ENCODE data around the gene SIPA1L3. TPM values are rescaled to one million over a fixed set of nuclear protein-coding genes. Genes with fewer than 3 reads are reported as not detected.
A peak's percentile ranks its signal among the peaks of the same experiment; 100 is the strongest.
"Not testable (repeated sequence)": the region's sequence is repeated elsewhere in the genome, so short reads cannot be mapped to it uniquely, and the experiment has no call there.

SIPA1L3 gene
- polyA plus RNA-seq, 5 donors, result 16.4 to 25.3 (median 24.9) TPM

DNA sequence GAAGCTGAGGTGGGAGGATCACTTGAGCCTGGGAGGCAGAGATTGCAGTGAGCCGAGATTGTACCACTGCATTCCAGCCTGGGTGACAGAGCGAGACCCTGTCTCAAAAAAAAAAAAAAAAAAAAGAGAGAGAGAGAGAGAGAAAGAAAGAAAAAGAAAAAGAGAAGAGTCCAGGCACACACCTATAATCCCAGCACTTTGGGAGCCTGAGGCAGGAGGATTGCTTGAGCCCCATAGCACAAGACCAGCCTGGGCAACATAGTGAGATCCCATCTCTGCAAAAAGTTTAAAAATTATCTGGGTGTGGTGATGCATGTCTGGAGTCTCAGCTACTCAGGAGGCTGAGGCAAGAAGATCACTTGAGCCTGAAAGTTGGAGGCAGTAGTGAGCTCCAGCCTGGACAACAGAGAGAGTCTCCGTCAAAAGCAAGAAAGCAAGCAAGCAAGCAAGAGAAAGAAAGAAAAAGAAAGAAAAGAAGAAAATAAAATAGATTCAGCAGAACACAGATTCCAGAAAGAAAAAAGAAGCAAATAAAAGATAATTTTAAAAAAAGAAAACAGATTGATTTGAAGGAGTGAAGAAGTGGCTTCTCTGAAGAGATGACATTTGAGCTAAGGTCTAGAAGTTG lies 323.6 kb downstream of the SIPA1L3 start:
- not testable (repeated sequence) for DNase-seq

- DNase-seq, result no peak
These were observed 324.9 kb downstream of the SIPA1L3 start for GRCh38 chr19:38231918-38232317.

DNA sequence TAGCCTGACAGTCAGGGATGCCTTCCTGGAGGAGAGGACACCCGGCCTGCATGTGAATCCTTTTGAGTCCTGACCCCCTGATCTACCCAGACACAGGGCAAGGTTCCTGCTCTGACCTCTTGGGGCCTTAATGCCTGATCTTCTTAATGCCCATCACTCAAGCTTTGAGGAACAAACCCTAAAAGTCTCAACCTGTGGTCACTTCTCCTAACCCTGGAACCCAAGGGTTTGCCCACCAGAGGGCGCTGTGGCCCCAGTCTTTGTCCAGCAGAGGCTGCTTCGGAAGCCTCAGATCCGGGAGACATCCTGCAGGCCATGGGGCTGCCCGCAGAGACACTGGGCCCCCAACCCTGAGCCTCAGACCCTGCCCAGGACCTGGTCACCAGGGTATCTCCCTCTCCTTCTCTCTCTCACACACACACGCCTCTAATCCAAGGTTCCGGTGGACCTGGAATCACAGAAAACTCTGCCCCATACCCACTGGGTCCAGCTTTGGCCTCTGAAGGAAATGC lies 326.8 kb downstream of the SIPA1L3 start:
- no peak for DNase-seq

- DNase-seq, result no peak
These were observed 327.6 kb downstream of the SIPA1L3 start for GRCh38 chr19:38234615-38235014.

- no peak for DNase-seq
These were observed 332.8 kb downstream of the SIPA1L3 start for GRCh38 chr19:38239816-38240215.

DNA sequence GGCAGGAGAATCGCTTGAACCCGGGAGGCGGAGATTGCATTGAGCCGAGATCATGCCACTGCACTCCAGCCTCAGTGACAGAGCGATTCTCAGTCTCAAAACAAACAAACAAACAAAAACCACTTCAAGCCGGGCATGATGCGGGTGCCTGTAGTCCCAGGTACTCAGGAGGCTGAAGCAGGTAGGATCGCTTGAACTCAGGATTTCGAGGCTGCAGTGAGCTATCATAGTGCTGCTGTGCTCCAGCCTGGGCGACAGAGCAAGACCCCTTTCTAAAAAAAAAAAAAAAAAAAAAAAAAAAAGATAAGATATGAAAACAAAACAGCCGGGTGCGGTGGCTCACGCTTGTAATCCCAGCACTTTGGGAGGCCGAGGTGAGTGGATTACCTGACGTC lies 336.3 kb downstream of the SIPA1L3 start:
- no peak for DNase-seq

GRCh38 chr19:38245826-38246498 lies 339.0 kb downstream of the SIPA1L3 start:
- DNase-seq, result no peak

DNA sequence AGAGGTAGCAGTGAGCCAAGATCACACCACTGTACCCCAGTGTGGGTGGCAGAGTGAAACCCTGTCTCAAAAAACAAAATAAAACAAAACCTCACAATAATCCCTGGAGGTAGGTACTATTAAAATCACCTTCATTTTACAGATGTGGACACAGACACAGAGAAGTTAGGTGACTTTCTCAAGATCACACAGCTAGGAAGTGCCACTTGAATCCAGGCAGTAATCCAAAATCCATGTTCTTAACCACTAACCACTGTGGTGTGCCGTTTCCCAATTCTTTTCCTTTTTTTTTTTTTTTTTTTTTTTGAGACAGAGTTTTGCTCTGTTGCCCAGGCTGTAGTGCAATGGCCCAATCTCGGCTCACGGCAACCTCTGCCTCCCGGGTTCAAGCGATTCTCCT lies 340.1 kb downstream of the SIPA1L3 start:
- DNase-seq, result no peak

DNA sequence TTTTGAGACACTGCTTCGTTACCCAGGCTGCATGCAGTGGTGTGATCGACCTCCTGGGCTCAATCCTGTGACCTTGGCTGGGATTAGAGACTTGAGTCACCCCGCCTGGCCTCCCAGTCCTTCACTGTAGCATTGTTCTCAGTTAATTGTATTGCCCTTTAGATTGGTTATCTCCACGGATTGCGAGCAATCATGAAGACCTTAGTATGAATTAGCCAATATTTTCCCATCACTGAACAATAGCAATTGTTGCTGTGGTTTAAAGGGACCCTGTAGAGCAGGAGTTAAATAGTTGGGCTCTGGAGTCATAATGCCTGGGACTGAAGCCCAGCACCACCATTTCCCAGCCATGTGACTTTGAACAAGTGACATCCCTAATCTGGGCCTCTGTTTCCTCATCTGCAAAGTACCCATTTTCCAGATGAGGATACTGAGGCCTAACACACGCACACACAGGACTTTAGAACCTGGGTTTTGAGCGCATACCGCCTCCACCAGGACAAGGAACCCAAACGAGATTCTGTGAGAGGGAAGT lies 340.8 kb downstream of the SIPA1L3 start:
- no peak for DNase-seq

DNA sequence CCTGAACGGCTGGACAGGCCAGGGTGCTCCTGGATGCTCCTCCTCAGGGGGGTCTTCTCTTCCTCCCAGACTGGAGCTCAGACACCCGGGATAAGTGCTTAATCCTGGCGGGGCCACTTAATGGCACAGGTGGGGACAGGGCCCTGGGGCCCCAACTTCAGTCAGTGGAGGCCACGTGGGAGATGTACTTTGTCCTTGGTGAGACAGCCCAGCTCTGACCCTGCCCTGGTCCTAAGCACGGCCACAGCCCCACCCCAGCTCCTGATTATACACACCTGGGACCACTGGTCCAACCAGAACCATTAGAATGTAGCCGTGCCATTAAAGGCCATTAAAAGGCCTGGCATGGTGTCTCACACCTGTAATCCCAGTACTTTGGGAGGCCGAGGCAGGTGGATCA lies 341.4 kb downstream of the SIPA1L3 start:
- DNase-seq, result no peak

- DNase-seq, result no peak
These were observed 343.4 kb downstream of the SIPA1L3 start for GRCh38 chr19:38250428-38250820.

- peak; percentile 84 to 87 for DNase-seq
These were observed 344.0 kb downstream of the SIPA1L3 start for GRCh38 chr19:38250821-38251563.

DNA sequence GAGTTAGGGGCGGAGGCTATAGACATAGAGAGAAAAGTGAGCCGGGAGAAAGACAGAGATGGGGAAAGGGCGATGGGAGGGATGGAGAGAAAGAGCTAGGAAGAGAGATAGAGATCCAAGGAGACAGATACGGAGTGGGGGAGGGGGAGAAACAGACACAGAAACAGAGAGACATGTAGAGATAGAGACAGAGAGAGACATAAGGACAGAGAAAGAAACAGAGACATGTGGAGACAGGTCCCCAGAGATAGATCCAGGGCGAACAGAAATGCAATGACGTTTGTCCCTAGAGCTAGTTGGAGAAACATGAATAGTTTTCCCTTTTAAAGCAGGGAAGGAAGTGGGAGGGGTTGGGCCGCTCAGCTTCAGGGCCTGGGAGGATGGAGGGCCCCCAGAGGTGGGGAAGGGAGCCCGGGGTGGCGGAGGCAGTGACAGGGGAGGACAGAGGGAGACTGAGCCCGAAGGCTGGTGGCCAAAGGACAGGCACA lies 344.6 kb downstream of the SIPA1L3 start:
- DNase-seq, result no peak

DNA sequence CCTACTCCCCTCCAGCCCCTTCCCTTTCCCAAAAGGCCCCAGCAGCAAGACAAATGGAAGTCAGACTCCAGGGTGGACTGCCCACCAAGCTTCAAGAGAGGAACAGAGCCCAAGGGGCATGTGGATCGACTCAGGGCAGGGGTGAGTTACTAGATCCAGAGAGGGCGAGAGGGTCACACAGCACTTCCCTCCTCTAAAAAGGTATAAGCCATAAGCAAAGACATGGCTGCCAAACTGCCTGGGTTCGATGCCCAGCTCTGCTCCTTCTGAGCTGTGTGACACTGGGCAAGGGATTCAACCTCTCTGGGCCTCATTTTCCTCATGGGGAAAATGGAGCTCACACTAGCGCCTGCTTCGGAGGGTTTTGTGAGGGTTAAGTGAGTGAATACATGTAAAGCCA lies 345.4 kb downstream of the SIPA1L3 start:
- DNase-seq, result no peak

DNA sequence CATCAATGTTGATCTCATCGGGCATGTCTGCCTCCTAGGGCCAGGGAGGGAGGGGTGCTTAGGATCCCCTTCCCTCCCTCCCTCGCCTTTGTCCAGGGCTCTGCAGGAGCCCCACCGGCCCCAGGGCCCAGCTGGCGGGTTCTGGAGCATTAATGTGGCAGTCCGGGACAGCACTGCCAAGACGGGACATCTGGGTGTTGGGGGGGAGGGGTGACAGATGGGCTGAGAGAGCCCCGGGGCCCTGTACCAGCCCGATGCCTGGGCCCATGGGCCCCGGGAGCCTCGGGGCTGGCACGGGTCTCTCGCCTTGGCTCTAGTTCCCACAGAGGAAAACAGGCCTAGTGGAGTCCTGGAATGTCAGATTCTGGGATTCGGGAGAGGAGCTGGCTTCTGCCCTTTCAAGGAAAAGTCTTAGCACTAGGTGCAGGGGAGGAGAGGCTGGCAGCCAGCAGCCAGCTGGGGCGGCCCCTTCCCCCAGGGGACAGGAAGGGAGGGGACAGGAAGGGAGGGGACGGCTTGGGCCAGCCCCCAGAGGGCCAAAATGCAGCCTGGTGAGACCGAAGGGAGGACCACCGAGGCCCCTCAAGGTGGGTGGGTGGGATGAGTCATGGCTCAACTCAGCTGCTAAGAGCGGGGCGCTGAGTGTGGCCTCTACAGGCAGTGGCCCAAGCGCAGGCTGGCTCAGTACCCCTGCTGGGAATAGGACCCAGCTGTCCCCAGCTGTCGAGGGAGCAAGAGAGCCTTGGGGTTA lies 346.1 kb downstream of the SIPA1L3 start:
- DNase-seq, result peak; percentile 84 to 86

GRCh38 chr19:38253788-38254187 lies 346.8 kb downstream of the SIPA1L3 start:
- no peak for DNase-seq

- DNase-seq, result no peak
These were observed 348.5 kb downstream of the SIPA1L3 start for GRCh38 chr19:38255383-38256014.

All from right lung (tissue), 5 donors.